ENCODE results near the gene ST3GAL3.

ST3GAL3 gene

GRCh38 chr1:43960798-43961197, 253.5 kb downstream of the ST3GAL3 start:
- Mint-ChIP-seq H3K36me3 (ENCODE audit: insufficient read depth) (peaks cover 3% of the 10 kb centered on the region), H3K9me3 (no peaks in the 10 kb centered on the region), H3K4me1 (ENCODE audit: low read depth in 2 of 2) (no peaks in the 10 kb centered on the region), H3K27me3 (no peaks in the 10 kb centered on the region), H3K27ac (no peak overlapping the region), H3K4me3 (no peak overlapping the region)
- DNase-seq (no peak), ATAC-seq (replicated peaks) (no peak)

- Mint-ChIP-seq H3K4me1 (ENCODE audit: low read depth in 2 of 2) (no peaks in the 10 kb centered on the region), H3K9me3 (no peaks in the 10 kb centered on the region), H3K4me3 (no peak overlapping the region), H3K36me3 (ENCODE audit: insufficient read depth) (peaks cover 3% of the 10 kb centered on the region), H3K27me3 (no peaks in the 10 kb centered on the region), H3K27ac (no peak overlapping the region)
- DNase-seq (no peak), ATAC-seq (replicated peaks) (no peak)
Measured at GRCh38 chr1:43961692-43962091, 254.4 kb downstream of the ST3GAL3 start.

GRCh38 chr1:43962324-43962723, 255.0 kb downstream of the ST3GAL3 start:
- no peak for ATAC-seq (replicated peaks)
- no peaks in the 10 kb centered on the region for H3K4me1 Mint-ChIP-seq (ENCODE audit: low read depth in 2 of 2)

GRCh38 chr1:43963006-43963405, 255.7 kb downstream of the ST3GAL3 start:
- ATAC-seq (replicated peaks) (no peak), DNase-seq (no peak)
- Mint-ChIP-seq H3K4me3 (no peak overlapping the region), H3K36me3 (ENCODE audit: insufficient read depth) (peaks cover 3% of the 10 kb centered on the region), H3K9me3 (no peaks in the 10 kb centered on the region), H3K27me3 (no peaks in the 10 kb centered on the region), H3K4me1 (ENCODE audit: low read depth in 2 of 2) (no peaks in the 10 kb centered on the region), H3K27ac (no peak overlapping the region)

More at GRCh38 chr1:43962324-43962723, 255.0 kb downstream of the ST3GAL3 start:
- Mint-ChIP-seq H3K36me3 (ENCODE audit: insufficient read depth) (peaks cover 3% of the 10 kb centered on the region), H3K27me3 (no peaks in the 10 kb centered on the region), H3K4me3 (no peak overlapping the region), H3K9me3 (no peaks in the 10 kb centered on the region), H3K27ac (no peak overlapping the region)
- DNase-seq: no peak

GRCh38 chr1:43963890-43964289, 256.6 kb downstream of the ST3GAL3 start:
- H3K27ac Mint-ChIP-seq: no peak overlapping the region
- DNase-seq (no peak), ATAC-seq (replicated peaks) (no peak)
- no peaks in the 10 kb centered on the region for H3K9me3 Mint-ChIP-seq
- H3K36me3 Mint-ChIP-seq (ENCODE audit: insufficient read depth): peaks cover 3% of the 10 kb centered on the region
- H3K27me3 Mint-ChIP-seq: no peaks in the 10 kb centered on the region
- H3K4me3 Mint-ChIP-seq: no peak overlapping the region
- no peaks in the 10 kb centered on the region for H3K4me1 Mint-ChIP-seq (ENCODE audit: low read depth in 2 of 2)

- H3K27me3 Mint-ChIP-seq: no peaks in the 10 kb centered on the region
- peaks cover 11 to 12% of the 10 kb centered on the region in 2 donors for H3K4me1 Mint-ChIP-seq (ENCODE audit: low read depth in 2 of 2)
- ATAC-seq (replicated peaks) (no peak), DNase-seq (no peak)
- no peak overlapping the region for H3K4me3 Mint-ChIP-seq
- H3K27ac Mint-ChIP-seq: no peak overlapping the region
- peaks cover 3% of the 10 kb centered on the region for H3K36me3 Mint-ChIP-seq (ENCODE audit: insufficient read depth)
- no peaks in the 10 kb centered on the region for H3K9me3 Mint-ChIP-seq
Measured at GRCh38 chr1:43965316-43965715, 258.0 kb downstream of the ST3GAL3 start.

GRCh38 chr1:43968348-43968948, 261.1 kb downstream of the ST3GAL3 start:
- Mint-ChIP-seq H3K36me3 (ENCODE audit: insufficient read depth) (peaks cover 5% of the 10 kb centered on the region), H3K27ac (no peak overlapping the region), H3K4me1 (ENCODE audit: low read depth in 2 of 2) (peaks cover 14 to 18% of the 10 kb centered on the region in 2 donors), H3K27me3 (no peaks in the 10 kb centered on the region), H3K4me3 (no peak overlapping the region), H3K9me3 (no peaks in the 10 kb centered on the region)
- no peak for DNase-seq
- ATAC-seq (replicated peaks): no peak

GRCh38 chr1:43969416-43969745, 262.0 kb downstream of the ST3GAL3 start:
- Mint-ChIP-seq H3K4me1 (ENCODE audit: low read depth in 2 of 2) (peaks cover 24 to 26% of the 10 kb centered on the region in 2 donors), H3K4me3 (peak overlapping the region; percentile 91 to 93), H3K27me3 (no peaks in the 10 kb centered on the region), H3K36me3 (ENCODE audit: insufficient read depth) (peaks cover 6% of the 10 kb centered on the region), H3K9me3 (no peaks in the 10 kb centered on the region), H3K27ac (peak overlapping the region in 1 of 2 donors; percentile 64)
- DNase-seq: no peak
- ATAC-seq (replicated peaks): no peak

- Mint-ChIP-seq H3K4me1 (ENCODE audit: low read depth in 2 of 2) (peaks cover 24 to 27% of the 10 kb centered on the region in 2 donors), H3K27me3 (no peaks in the 10 kb centered on the region), H3K27ac (peak within 1 kb of the TSS in 1 of 2 donors; percentile 64), H3K36me3 (ENCODE audit: insufficient read depth) (peaks cover 11% of the 10 kb centered on the region), H3K4me3 (peak within 1 kb of the TSS; percentile 91 to 93), H3K9me3 (no peaks in the 10 kb centered on the region)
- DNase-seq (peak; percentile 85 to 89 (median 86)), ATAC-seq (replicated peaks) (peak; percentile 85)
Measured at GRCh38 chr1:43969746-43970466, 262.6 kb downstream of the ST3GAL3 start, which contains the start of gene DPH2. DPH2 (plus strand) TSS chr1:43970010; CDS start chr1:43970176, 166 bp downstream.

GRCh38 chr1:43970502-43970901, 263.2 kb downstream of the ST3GAL3 start:
- Mint-ChIP-seq H3K36me3 (ENCODE audit: insufficient read depth) (peaks cover 11% of the 10 kb centered on the region), H3K4me3 (peak overlapping the region; percentile 91 to 93), H3K4me1 (ENCODE audit: low read depth in 2 of 2) (peaks cover 24 to 29% of the 10 kb centered on the region in 2 donors), H3K9me3 (no peaks in the 10 kb centered on the region), H3K27me3 (no peaks in the 10 kb centered on the region), H3K27ac (peak overlapping the region in 1 of 2 donors; percentile 64)
- no peak for ATAC-seq (replicated peaks)
- DNase-seq: no peak

GRCh38 chr1:43970911-43971310, 263.6 kb downstream of the ST3GAL3 start:
- Mint-ChIP-seq H3K4me1 (ENCODE audit: low read depth in 2 of 2) (peaks cover 28 to 33% of the 10 kb centered on the region in 2 donors), H3K4me3 (peak overlapping the region; percentile 91 to 93), H3K36me3 (ENCODE audit: insufficient read depth) (peaks cover 11% of the 10 kb centered on the region), H3K9me3 (no peaks in the 10 kb centered on the region), H3K27ac (peak overlapping the region in 1 of 2 donors; percentile 64), H3K27me3 (no peaks in the 10 kb centered on the region)
- no peak for DNase-seq
- no peak for ATAC-seq (replicated peaks)

GRCh38 chr1:43971336-43971980, 264.1 kb downstream of the ST3GAL3 start:
- H3K4me1 Mint-ChIP-seq (ENCODE audit: low read depth in 2 of 2): peaks cover 33 to 39% of the 10 kb centered on the region in 2 donors
- H3K4me3 Mint-ChIP-seq: peak overlapping the region; percentile 91 to 93
- no peaks in the 10 kb centered on the region for H3K27me3 Mint-ChIP-seq
- no peak for DNase-seq
- no peaks in the 10 kb centered on the region for H3K9me3 Mint-ChIP-seq
- H3K36me3 Mint-ChIP-seq (ENCODE audit: insufficient read depth): peaks cover 12% of the 10 kb centered on the region
- ATAC-seq (replicated peaks): no peak
- no peak overlapping the region for H3K27ac Mint-ChIP-seq

- DNase-seq (no peak), ATAC-seq (replicated peaks) (no peak)
- Mint-ChIP-seq H3K27me3 (no peaks in the 10 kb centered on the region), H3K27ac (peak overlapping the region; percentile 93 to 94), H3K4me3 (peak overlapping the region; percentile 92 to 94), H3K4me1 (ENCODE audit: low read depth in 2 of 2) (peaks cover 56 to 59% of the 10 kb centered on the region in 2 donors), H3K9me3 (no peaks in the 10 kb centered on the region), H3K36me3 (ENCODE audit: insufficient read depth) (peaks cover 19% of the 10 kb centered on the region)
Measured at GRCh38 chr1:43973981-43974442, 266.7 kb downstream of the ST3GAL3 start.
